ENCODE measurements around the gene C9orf85.

The C9orf85 gene

DNA sequence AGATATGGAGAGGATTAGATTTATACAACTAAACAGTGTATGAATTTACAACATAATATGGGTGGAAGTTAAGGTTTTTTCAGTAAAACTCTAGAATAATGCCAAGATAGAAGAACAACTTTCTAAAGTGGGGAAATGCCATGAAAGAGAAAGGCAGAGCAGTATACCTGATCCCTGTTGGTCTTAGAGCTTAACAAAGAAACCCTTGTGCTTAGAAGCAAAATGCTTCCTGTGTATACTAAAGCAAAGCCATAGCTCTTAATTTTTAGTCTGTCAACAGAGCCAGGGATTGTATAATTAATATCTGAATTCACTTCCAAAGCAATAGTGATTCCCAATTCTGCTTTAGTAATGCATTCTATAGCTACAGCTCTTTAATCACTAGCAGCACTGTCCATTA is 14.4 kb downstream of the C9orf85 start:
- no peak overlapping the region for H3K4me3 ChIP-seq
- no peak overlapping the region for H3K27ac ChIP-seq
- no peaks in the 10 kb centered on the region; the same call in 1 of the 2 replicates for H3K36me3 ChIP-seq (ENCODE audit: insufficient read depth, low read length)
- no peak for DNase-seq (ENCODE audit: low read depth, low spot score)
- TF ChIP-seq POLR2AphosphoS5 (IDR thresholded peaks at IDR 0.05; ENCODE audit: borderline replicate concordance, low read depth, low read length) (no peak), EZH2 (IDR thresholded peaks at IDR 0.05) (no peak), FOXP2 (optimal IDR thresholded peaks at IDR 0.05; ENCODE audit: control extremely low read depth, extremely low read length, insufficient read depth) (no peak)
- H3K9me3 ChIP-seq (ENCODE audit: low read depth, low read length): no peaks in the 10 kb centered on the region
- no peak overlapping the region for H3K9ac ChIP-seq (ENCODE audit: insufficient read length)

DNA sequence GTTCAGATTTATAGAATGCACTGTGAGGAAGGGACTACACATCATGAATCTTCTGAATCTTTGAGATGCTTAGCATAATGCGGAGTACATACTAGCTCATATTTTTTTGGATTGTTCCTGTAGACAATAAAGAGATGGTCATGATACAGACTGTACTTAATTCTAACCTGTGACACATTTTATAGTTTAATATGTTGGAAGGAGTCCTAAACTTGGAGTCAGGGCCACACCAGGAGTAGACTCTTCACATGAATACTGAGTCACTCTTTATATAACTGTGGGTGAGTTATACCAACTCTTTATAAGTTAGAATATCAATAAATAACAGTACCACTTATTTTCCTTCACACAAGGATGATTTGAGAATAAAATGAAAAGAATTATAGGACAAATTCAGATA is 16.9 kb downstream of the C9orf85 start:
- no peak for DNase-seq (ENCODE audit: low read depth, low spot score)
- TF ChIP-seq POLR2AphosphoS5 (IDR thresholded peaks at IDR 0.05; ENCODE audit: borderline replicate concordance, low read depth, low read length): no peak
- no peak for TF ChIP-seq EZH2 (IDR thresholded peaks at IDR 0.05)
- TF ChIP-seq FOXP2 (optimal IDR thresholded peaks at IDR 0.05; ENCODE audit: control extremely low read depth, extremely low read length, insufficient read depth): no peak
- Histone ChIP-seq H3K9ac (ENCODE audit: insufficient read length) (no peak overlapping the region), H3K4me3 (no peak overlapping the region; the same call in 1 of the 2 replicates), H3K36me3 (ENCODE audit: insufficient read depth, low read length) (peaks cover 16% of the 10 kb centered on the region; the same call in 1 of the 2 replicates), H3K27ac (peak overlapping the region; percentile 98), H3K9me3 (ENCODE audit: low read depth, low read length) (no peaks in the 10 kb centered on the region; the same call in 1 of the 2 replicates)

- H3K36me3 ChIP-seq (ENCODE audit: insufficient read depth, low read length): peaks cover 17% of the 10 kb centered on the region; the same call in 1 of the 2 replicates
- DNase-seq (ENCODE audit: low read depth, low spot score): no peak
- TF ChIP-seq POLR2AphosphoS5 (IDR thresholded peaks at IDR 0.05; ENCODE audit: borderline replicate concordance, low read depth, low read length) (no peak), EZH2 (IDR thresholded peaks at IDR 0.05) (no peak), FOXP2 (optimal IDR thresholded peaks at IDR 0.05; ENCODE audit: control extremely low read depth, extremely low read length, insufficient read depth) (no peak)
- H3K27ac ChIP-seq: peak overlapping the region; percentile 98
- H3K9ac ChIP-seq (ENCODE audit: insufficient read length): peak overlapping the region; percentile 14
- H3K9me3 ChIP-seq (ENCODE audit: low read depth, low read length): no peaks in the 10 kb centered on the region; the same call in 1 of the 2 replicates
- peak overlapping the region; percentile 71 for H3K4me3 ChIP-seq
Measured at GRCh38 chr9:71928806-71929205, 17.4 kb downstream of the C9orf85 start.

DNA sequence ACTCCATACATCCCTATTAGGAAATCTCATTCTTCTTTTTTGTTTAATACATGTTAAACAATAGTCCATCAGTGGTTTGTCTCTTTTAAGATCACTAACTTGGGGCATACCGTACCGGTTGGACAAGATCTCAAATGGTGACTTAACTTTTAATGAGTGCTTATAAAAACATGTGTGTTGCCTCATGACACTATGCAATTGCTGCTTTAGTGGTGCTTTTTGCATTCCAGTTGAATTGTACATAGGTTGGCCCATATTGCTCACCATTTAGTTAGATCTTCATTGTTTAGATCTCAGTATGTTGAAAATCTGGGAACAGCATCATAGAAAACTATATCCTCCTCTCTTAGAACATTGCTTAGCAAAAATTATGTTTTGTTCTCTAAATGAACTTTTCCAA is 17.8 kb downstream of the C9orf85 start:
- Histone ChIP-seq H3K4me3 (peak overlapping the region; percentile 71), H3K9ac (ENCODE audit: insufficient read length) (peak overlapping the region; percentile 14), H3K27ac (peak overlapping the region; percentile 98), H3K9me3 (ENCODE audit: low read depth, low read length) (no peaks in the 10 kb centered on the region; the same call in 1 of the 2 replicates), H3K36me3 (ENCODE audit: insufficient read depth, low read length) (peaks cover 17% of the 10 kb centered on the region; the same call in 1 of the 2 replicates)
- DNase-seq (ENCODE audit: low read depth, low spot score): no peak
- no peak for TF ChIP-seq EZH2 (IDR thresholded peaks at IDR 0.05)
- TF ChIP-seq FOXP2 (optimal IDR thresholded peaks at IDR 0.05; ENCODE audit: control extremely low read depth, extremely low read length, insufficient read depth): no peak
- TF ChIP-seq POLR2AphosphoS5 (IDR thresholded peaks at IDR 0.05; ENCODE audit: borderline replicate concordance, low read depth, low read length): no peak

DNA sequence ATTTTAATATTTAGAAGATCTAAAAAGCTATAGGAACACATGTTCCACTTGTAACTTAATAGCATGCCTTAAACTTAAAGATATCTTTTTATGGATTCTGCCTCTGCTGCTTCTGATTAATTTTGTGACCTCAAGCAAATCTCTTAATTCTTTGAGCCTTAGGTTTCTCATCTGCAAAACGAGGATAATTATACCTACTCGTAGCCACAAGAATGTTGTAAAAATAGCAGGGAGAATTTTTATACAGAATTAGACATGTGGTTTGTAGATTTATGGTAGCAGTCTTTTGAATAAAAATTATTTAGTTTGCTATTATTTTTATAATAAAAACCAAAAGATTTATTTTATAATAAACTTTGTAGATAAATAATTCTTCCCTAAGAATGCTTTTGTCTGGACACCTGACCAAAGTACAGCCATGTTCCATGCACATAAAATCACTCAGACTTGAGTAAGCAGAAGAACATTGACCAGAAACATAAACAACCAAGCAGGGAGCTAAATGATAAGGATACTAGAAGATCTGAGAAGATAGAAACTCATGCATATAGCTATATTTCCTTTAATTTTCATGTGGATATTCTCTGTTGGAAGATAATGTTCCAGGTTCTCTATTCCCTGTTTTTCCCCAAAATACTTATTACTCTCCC is 18.5 kb downstream of the C9orf85 start:
- no peak for TF ChIP-seq FOXP2 (optimal IDR thresholded peaks at IDR 0.05; ENCODE audit: control extremely low read depth, extremely low read length, insufficient read depth)
- TF ChIP-seq POLR2AphosphoS5 (IDR thresholded peaks at IDR 0.05; ENCODE audit: borderline replicate concordance, low read depth, low read length): peak; percentile 66; the same call in 1 of the 2 replicates
- no peak for TF ChIP-seq EZH2 (IDR thresholded peaks at IDR 0.05)
- Histone ChIP-seq H3K36me3 (ENCODE audit: insufficient read depth, low read length) (peaks cover 17% of the 10 kb centered on the region; the same call in 1 of the 2 replicates), H3K9ac (ENCODE audit: insufficient read length) (no peak overlapping the region), H3K27ac (peak overlapping the region; percentile 98), H3K4me3 (peak overlapping the region; percentile 71), H3K9me3 (ENCODE audit: low read depth, low read length) (no peaks in the 10 kb centered on the region; the same call in 1 of the 2 replicates)
- DNase-seq (ENCODE audit: low read depth, low spot score): peak; percentile 97

- Histone ChIP-seq H3K27ac (peak overlapping the region; percentile 6; the same call in 1 of the 2 replicates), H3K9ac (ENCODE audit: insufficient read length) (no peak overlapping the region), H3K9me3 (ENCODE audit: low read depth, low read length) (no peaks in the 10 kb centered on the region; the same call in 1 of the 2 replicates), H3K4me3 (no peak overlapping the region), H3K36me3 (ENCODE audit: insufficient read depth, low read length) (peaks cover 17% of the 10 kb centered on the region; the same call in 1 of the 2 replicates)
- no peak for DNase-seq (ENCODE audit: low read depth, low spot score)
- TF ChIP-seq EZH2 (IDR thresholded peaks at IDR 0.05): no peak
- TF ChIP-seq POLR2AphosphoS5 (IDR thresholded peaks at IDR 0.05; ENCODE audit: borderline replicate concordance, low read depth, low read length): no peak
- TF ChIP-seq FOXP2 (optimal IDR thresholded peaks at IDR 0.05; ENCODE audit: control extremely low read depth, extremely low read length, insufficient read depth): no peak
Measured at GRCh38 chr9:71931166-71931565, 19.7 kb downstream of the C9orf85 start.

GRCh38 chr9:71936066-71936465 is 24.6 kb downstream of the C9orf85 start:
- Histone ChIP-seq H3K27ac (no peak overlapping the region), H3K4me3 (no peak overlapping the region), H3K9ac (ENCODE audit: insufficient read length) (no peak overlapping the region), H3K36me3 (ENCODE audit: insufficient read depth, low read length) (peaks cover 17% of the 10 kb centered on the region; the same call in 1 of the 2 replicates), H3K9me3 (ENCODE audit: low read depth, low read length) (no peaks in the 10 kb centered on the region; the same call in 1 of the 2 replicates)
- no peak for TF ChIP-seq FOXP2 (optimal IDR thresholded peaks at IDR 0.05; ENCODE audit: control extremely low read depth, extremely low read length, insufficient read depth)
- TF ChIP-seq EZH2 (IDR thresholded peaks at IDR 0.05): no peak
- TF ChIP-seq POLR2AphosphoS5 (IDR thresholded peaks at IDR 0.05; ENCODE audit: borderline replicate concordance, low read depth, low read length): no peak
- no peak for DNase-seq (ENCODE audit: low read depth, low spot score)

- Histone ChIP-seq H3K27ac (peak overlapping the region; percentile 47; the same call in 1 of the 2 replicates), H3K36me3 (ENCODE audit: insufficient read depth, low read length) (peaks cover 13% of the 10 kb centered on the region; the same call in 1 of the 2 replicates), H3K9me3 (ENCODE audit: low read depth, low read length) (no peaks in the 10 kb centered on the region; the same call in 1 of the 2 replicates), H3K4me3 (peak overlapping the region; percentile 29), H3K9ac (ENCODE audit: insufficient read length) (no peak overlapping the region)
- DNase-seq (ENCODE audit: low read depth, low spot score): no peak
- TF ChIP-seq FOXP2 (optimal IDR thresholded peaks at IDR 0.05; ENCODE audit: control extremely low read depth, extremely low read length, insufficient read depth) (no peak), EZH2 (IDR thresholded peaks at IDR 0.05) (no peak), POLR2AphosphoS5 (IDR thresholded peaks at IDR 0.05; ENCODE audit: borderline replicate concordance, low read depth, low read length) (no peak)
Measured at GRCh38 chr9:71937070-71937625, 25.7 kb downstream of the C9orf85 start.
